Thyroid gland (tissue), 4 donors: ENCODE results near the gene SCARB1.

Experiments
- CTCF ChIP-seq, 6 experiments: fragments of 200-600 bp in 3 of 6; fragments of 450-650 bp in 3 of 6; sonication (generic) in 3 of 6; IDR thresholded peaks; one replicate each; pipeline ENCODE4 v1.5.1; 2016 to 2019; ENCODE audit warnings: antibody characterized with exemption in 6 of 6, mild to moderate bottlenecking in 2 of 6, inconsistent platforms in 1 of 6, moderate library complexity in 1 of 6
- POLR2A ChIP-seq, 2 donors: fragments of 450-650 bp; IDR thresholded peaks; one replicate each; pipeline ENCODE4 v1.6.1; 2017; ENCODE audit warnings: antibody characterized with exemption in 2 of 2, mild to moderate bottlenecking in 2 of 2, moderate library complexity in 1 of 2

GRCh38 chr12:124767066-124767821 lies 96.4 kb downstream of the SCARB1 start:
- peak; percentile 95 to 100 (median 98) for TF ChIP-seq CTCF (IDR thresholded peaks at IDR 0.05)
- no peak for TF ChIP-seq POLR2A (IDR thresholded peaks at IDR 0.05)
